ENCODE measurements around the gene IGLL5.
"Not testable (repeated sequence)": the region's sequence is repeated elsewhere in the genome, so short reads cannot be mapped to it uniquely, and the experiment has no call there.

Gene IGLL5

GRCh38 chr22:22884010-22884887 is 3.4 kb upstream of the IGLL5 start:
- peak; percentile 32 to 39 for DNase-seq (ENCODE audit: low read depth in 2 of 2)

GRCh38 chr22:22884888-22885840 is 2.5 kb upstream of the IGLL5 start:
- peak; percentile 39 to 54 for DNase-seq (ENCODE audit: low read depth in 2 of 2)

- DNase-seq (ENCODE audit: low read depth in 2 of 2), result no peak
Measured at GRCh38 chr22:22886546-22886945, 1.1 kb upstream of the IGLL5 start.

- no peak for DNase-seq (ENCODE audit: low read depth in 2 of 2)
Measured at GRCh38 chr22:22888571-22889353, 1.1 kb downstream of the IGLL5 start.

- no peak for DNase-seq (ENCODE audit: low read depth in 2 of 2)
Measured at GRCh38 chr22:22890085-22890484, 2.5 kb downstream of the IGLL5 start.

- DNase-seq (ENCODE audit: low read depth in 2 of 2), result no peak
Measured at GRCh38 chr22:22891139-22891621, 3.6 kb downstream of the IGLL5 start.

GRCh38 chr22:22892096-22893052 is 4.8 kb downstream of the IGLL5 start:
- DNase-seq (ENCODE audit: low read depth in 2 of 2), result no peak

- no peak for DNase-seq (ENCODE audit: low read depth in 2 of 2)
Measured at GRCh38 chr22:22893077-22893805, 5.6 kb downstream of the IGLL5 start.

GRCh38 chr22:22893891-22894739 is 6.5 kb downstream of the IGLL5 start:
- no peak for DNase-seq (ENCODE audit: low read depth in 2 of 2)

GRCh38 chr22:22894740-22895731 is 7.4 kb downstream of the IGLL5 start:
- DNase-seq (ENCODE audit: low read depth in 2 of 2), result no peak

GRCh38 chr22:22895776-22896445 is 8.3 kb downstream of the IGLL5 start:
- DNase-seq (ENCODE audit: low read depth in 2 of 2), result no peak

GRCh38 chr22:22896601-22897000 is 9.0 kb downstream of the IGLL5 start:
- DNase-seq (ENCODE audit: low read depth in 2 of 2), result no peak

- DNase-seq (ENCODE audit: low read depth in 2 of 2), result no peak
Measured at GRCh38 chr22:22897091-22897490, 9.5 kb downstream of the IGLL5 start.

GRCh38 chr22:22897947-22898346 is 10.3 kb downstream of the IGLL5 start:
- no peak for DNase-seq (ENCODE audit: low read depth in 2 of 2)

GRCh38 chr22:22898411-22898950 is 10.9 kb downstream of the IGLL5 start:
- not testable (repeated sequence) for DNase-seq (ENCODE audit: low read depth in 2 of 2)

- DNase-seq (ENCODE audit: low read depth in 2 of 2), result not testable (repeated sequence)
Measured at GRCh38 chr22:22899342-22900080, 11.9 kb downstream of the IGLL5 start.

Measured in stimulated activated CD8-positive, alpha-beta memory T cell treated with anti-CD3 and anti-CD28 coated beads, Interleukin-2, amount 100 ng/mL, for 48 hours (primary cell).